AG04450 (cell line): ENCODE results near the gene AFF3. TPM values are rescaled to one million over a fixed set of nuclear protein-coding genes. Genes with fewer than 3 reads are reported as not detected.

ENCODE experiments used
- CTCF ChIA-PET: fragments of 300-600, 350-600 bp; formaldehyde crosslinking; extraction: SDS; loops from one replicate; lab custom pipeline; 2022; ENCODE audit warnings: antibody characterized with exemption, inconsistent platforms; lab: Charles Lee
- POLR2A ChIA-PET: fragments of 350-600 bp; formaldehyde crosslinking; extraction: SDS; loops from one replicate; lab custom pipeline; 2021; ENCODE audit warnings: antibody characterized with exemption, inconsistent platforms; lab: Yijun Ruan, JAX
- DNase-seq: peaks from one replicate; pipeline ENCODE4 v3.0.0-alpha.2; 2011; ENCODE audit warnings: low read depth, low spot score
- H3K27ac ChIP-seq: one replicate; pipeline ENCODE4 v1.5.1; 2012; ENCODE audit warnings: low read depth, low read length, control low read depth
- H3K27me3 ChIP-seq: one replicate; pipeline ENCODE4 v1.6.0; 2012; ENCODE audit warnings: low read length; ENCODE audit not compliant: control insufficient read depth, insufficient read depth
- H3K4me3 ChIP-seq: 2 replicates; pipeline ENCODE4 v1.5.1; 2011; ENCODE audit warnings: mild to moderate bottlenecking, low read depth, low read length, control low read depth
- H3K9me3 ChIP-seq: 2 replicates; pipeline ENCODE4 v1.5.1; 2012; ENCODE audit warnings: low read length; ENCODE audit not compliant: control insufficient read depth, insufficient read depth
- polyA plus RNA-seq: library from polyadenylated mRNA; depleted of rRNA; stranded (reverse); fragments of >200 nt; gene quantifications from 2 replicates; pipeline ENCODE4 v1.2.3, GENCODE V29; 2011
- TF ChIP-seq, protein P1 (sequence below): IDR thresholded peaks from 2 replicates; pipeline ENCODE4 v1.5.1; 2011; ENCODE audit warnings: low read depth, low read length, control low read depth, inconsistent platforms

Gene AFF3
- polyA plus RNA-seq, 1 experiment: 17.9 TPM

DNA sequence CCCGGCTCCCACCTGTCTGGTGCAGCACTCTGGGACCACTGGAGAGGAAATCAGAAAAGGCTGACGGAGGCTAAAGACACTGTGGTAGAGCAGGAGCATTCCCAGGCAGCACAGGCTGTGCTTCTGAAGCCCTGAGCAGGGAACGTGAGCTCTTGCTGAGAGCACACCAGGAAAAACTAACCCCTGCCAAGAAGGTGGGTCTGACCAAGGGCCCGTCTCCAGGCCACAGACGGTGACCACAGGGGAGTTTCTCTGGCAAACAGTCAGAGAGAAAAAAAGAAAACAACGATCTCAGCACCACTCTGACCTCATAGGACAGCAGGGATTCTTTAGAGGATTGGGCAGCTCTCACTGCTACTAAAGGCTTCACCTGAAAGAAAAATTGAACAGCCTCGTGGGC, 201.4 kb downstream of the AFF3 start:
- Histone ChIP-seq H3K27me3 (no peaks in the 10 kb centered on the region), H3K4me3 (no peak overlapping the region), H3K27ac (no peak overlapping the region), H3K9me3 (no peaks in the 10 kb centered on the region)
- CTCF ChIA-PET: no interaction called here
- TF ChIP-seq, protein P1, sequence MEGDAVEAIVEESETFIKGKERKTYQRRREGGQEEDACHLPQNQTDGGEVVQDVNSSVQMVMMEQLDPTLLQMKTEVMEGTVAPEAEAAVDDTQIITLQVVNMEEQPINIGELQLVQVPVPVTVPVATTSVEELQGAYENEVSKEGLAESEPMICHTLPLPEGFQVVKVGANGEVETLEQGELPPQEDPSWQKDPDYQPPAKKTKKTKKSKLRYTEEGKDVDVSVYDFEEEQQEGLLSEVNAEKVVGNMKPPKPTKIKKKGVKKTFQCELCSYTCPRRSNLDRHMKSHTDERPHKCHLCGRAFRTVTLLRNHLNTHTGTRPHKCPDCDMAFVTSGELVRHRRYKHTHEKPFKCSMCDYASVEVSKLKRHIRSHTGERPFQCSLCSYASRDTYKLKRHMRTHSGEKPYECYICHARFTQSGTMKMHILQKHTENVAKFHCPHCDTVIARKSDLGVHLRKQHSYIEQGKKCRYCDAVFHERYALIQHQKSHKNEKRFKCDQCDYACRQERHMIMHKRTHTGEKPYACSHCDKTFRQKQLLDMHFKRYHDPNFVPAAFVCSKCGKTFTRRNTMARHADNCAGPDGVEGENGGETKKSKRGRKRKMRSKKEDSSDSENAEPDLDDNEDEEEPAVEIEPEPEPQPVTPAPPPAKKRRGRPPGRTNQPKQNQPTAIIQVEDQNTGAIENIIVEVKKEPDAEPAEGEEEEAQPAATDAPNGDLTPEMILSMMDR: no peak
- DNase-seq: no peak
- POLR2A ChIA-PET: interaction anchor here (0.6 kb wide), 1 partner anchor 1312 kb away, joined by 8 read pairs; no protein-coding TSS in a partner anchor

DNA sequence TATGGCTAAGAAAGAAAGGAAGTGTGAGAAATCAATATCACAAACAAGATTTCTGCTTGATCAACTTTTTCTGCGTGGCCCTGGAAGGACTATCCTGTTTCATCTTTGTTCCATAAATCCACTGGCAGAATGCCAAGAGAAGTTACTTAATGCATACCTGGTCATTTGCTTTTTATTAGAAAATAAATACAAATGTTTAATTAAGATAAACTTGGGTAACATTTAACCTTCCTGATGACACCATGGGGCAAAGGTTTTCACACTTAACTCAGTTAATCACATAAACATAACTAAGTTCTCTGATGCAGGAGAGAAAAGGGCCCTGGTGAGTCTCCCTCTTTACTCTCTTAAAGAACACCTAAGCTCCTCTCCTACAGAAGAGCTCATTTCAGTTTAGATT, 203.3 kb downstream of the AFF3 start:
- DNase-seq: no peak
- Histone ChIP-seq H3K27me3 (no peaks in the 10 kb centered on the region), H3K4me3 (no peak overlapping the region), H3K9me3 (no peaks in the 10 kb centered on the region), H3K27ac (no peak overlapping the region)
- POLR2A ChIA-PET: no interaction called here
- TF ChIP-seq, protein P1: no peak
- CTCF ChIA-PET: interaction anchor here (1.4 kb wide), 1 partner anchor 322 kb away, joined by 4 read pairs; no protein-coding TSS in a partner anchor

DNA sequence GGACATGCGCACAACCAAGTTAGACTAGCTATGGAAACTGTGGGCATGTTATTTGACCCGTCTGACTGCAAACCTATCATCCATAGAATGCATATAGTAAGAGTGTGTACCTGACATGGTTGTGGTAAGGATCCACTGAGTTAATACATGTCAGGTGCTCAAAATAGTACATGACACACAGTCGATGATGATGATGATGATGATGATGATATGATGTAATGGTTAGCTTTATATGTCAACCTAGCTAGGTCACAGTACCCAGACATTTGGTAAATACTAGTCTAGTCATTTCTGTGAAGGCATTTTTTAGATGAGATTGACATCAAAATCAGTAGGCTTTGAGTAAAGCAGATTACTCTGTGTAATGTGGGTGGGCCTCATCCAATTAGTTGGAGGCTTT, 204.1 kb downstream of the AFF3 start:
- TF ChIP-seq, protein P1: no peak
- Histone ChIP-seq H3K9me3 (no peaks in the 10 kb centered on the region), H3K27me3 (no peaks in the 10 kb centered on the region), H3K27ac (no peak overlapping the region), H3K4me3 (no peak overlapping the region)
- no peak for DNase-seq
- ChIA-PET CTCF (no interaction called here), POLR2A (no interaction called here)

DNA sequence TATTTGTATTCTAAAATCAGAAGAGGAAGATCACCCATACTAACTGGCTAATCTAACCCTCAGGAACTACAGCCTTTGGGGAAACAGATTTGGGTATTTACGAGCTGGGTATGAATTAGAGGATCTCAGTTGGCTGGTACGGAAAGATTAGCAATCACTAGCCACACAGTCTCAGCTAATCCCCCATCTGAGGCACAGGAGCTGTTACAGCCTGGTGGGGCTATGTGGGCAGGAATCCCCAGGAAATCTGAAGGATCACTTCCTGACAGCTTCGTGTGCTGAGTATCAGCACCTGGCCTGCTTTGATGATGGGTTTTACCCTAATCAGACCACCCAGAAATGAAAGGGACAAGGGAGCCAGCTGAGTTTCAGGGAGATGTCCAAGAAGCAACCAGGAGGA, 206.3 kb downstream of the AFF3 start:
- POLR2A ChIA-PET: no interaction called here
- no peak overlapping the region for H3K4me3 ChIP-seq
- no peaks in the 10 kb centered on the region for H3K27me3 ChIP-seq
- TF ChIP-seq, protein P1: no peak
- CTCF ChIA-PET: no interaction called here
- H3K27ac ChIP-seq: no peak overlapping the region
- H3K9me3 ChIP-seq: no peaks in the 10 kb centered on the region
- no peak for DNase-seq

DNA sequence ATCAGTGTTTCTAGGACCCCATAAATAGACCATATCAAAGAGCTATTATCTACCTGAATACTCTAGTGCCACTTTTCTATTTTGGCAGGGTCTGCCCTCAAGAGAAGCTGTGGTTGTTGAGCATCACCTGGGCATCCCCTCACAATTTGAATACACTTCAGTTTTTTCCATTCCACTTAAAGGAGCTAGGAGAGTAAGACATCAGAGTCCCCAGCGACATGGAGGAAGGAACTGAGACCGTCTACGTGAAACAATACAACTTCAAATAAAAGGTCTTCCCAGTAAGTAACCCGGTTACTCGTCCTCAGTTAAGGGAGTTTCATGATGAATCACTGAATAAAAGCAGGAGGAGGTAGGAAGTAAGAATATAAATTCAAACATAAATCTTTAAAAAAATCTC, 206.7 kb downstream of the AFF3 start:
- ChIA-PET POLR2A (no interaction called here), CTCF (no interaction called here)
- TF ChIP-seq, protein P1: no peak
- no peak for DNase-seq
- Histone ChIP-seq H3K27me3 (no peaks in the 10 kb centered on the region), H3K27ac (no peak overlapping the region), H3K9me3 (no peaks in the 10 kb centered on the region), H3K4me3 (no peak overlapping the region)
